CD4-positive, alpha-beta T cell treated with Interleukin-17A for 4 hours (primary cell): Measurements from ENCODE around the gene SPESP1.

Experiments used
- DNase-seq: peaks from one replicate; pipeline ENCODE4 v3.0.0-alpha.2; 2020; ENCODE audit warnings: mixed read lengths

SPESP1 gene

DNA sequence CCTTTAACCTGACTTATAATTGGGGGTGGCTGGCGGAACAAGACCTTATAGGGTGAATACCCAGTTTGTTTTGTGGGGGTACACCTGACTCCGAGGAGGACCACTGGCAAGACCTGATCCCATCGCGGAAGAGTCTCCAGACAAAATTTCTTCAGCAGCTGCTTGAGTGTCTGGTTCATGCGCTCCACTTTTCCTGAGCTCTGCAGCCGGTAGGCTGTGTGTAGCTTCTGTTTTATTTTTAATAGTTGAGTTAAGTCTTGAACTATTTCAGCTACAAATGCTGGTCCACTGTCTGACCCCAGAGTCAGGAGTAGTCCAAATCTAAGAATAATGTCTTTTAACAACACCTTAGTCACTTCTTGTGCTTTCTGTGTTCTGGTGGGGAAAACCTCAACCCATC lies 63.0 kb downstream of the SPESP1 start:
- no peak for DNase-seq

- no peak for DNase-seq
Measured at GRCh38 chr15:68994149-68994548, 63.8 kb downstream of the SPESP1 start.

- DNase-seq: no peak
Measured at GRCh38 chr15:68994981-68995761, 64.8 kb downstream of the SPESP1 start.
